Stimulated activated CD4-positive, alpha-beta T cell treated with anti-CD3 and anti-CD28 coated beads, Interleukin-12 subunit alpha, Interleukin-12 subunit beta, amount 100 ng/mL, for 48 hours (primary cell): Measurements from ENCODE around the gene KCNMA1.

Source experiments
- DNase-seq, 3 donors: peaks; one replicate each; pipeline ENCODE4 v3.0.0-alpha.2; 2020; ENCODE audit warnings: low read depth in 2 of 3, low spot score in 1 of 3

KCNMA1 gene

DNA sequence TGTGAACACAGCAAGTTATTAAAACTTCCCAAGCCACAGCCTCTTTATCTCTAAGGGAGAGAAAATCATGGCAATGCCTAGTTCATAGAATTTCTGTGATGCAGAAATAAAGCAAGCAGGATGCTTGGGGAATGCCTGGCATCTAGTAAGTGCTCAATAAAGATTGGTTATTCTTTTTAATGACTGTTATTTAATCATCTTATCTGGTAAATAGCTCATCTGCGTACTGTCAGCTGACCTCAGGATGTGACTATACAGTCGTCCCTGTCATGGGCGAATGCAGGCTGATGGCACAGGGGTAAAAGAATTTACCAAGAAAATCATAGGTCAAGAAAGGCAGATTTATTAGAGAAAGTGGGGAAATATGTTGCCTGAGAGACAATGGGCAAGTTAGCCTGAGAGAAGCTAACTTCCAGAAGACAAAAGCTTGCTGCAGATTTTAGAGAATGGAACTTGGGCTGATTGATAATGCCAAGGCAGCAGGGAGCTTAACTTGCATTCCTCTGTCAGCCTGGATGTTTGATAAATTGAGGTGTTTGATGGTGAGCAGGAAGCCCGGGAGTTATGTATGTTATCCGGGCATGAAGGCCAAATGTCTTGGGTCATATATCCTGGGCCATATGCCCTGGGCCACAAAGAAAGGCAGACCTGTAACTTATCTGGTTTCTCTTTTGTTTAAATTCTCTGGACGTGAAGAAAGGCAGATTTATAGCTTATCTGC, 126.0 kb downstream of the KCNMA1 start:
- DNase-seq, result no peak

DNA sequence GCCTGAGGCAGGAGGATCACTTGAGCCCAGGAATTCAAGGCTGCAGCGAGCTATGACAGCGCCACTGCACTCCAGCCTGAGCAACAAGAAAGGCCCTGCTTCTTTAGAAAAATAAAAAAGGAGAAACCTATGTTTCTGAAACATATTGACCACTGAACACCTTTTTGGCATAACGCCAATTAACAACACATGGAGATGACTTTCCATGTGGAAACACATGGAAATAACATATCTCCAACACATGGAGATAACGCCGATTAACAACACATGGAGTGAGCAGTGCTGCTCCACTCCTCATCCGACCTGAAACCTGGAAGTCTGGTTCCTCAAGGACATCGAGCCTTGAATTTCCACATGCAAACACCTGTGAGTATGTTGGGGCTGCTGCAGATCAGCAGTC, 126.9 kb downstream of the KCNMA1 start:
- no peak for DNase-seq

DNA sequence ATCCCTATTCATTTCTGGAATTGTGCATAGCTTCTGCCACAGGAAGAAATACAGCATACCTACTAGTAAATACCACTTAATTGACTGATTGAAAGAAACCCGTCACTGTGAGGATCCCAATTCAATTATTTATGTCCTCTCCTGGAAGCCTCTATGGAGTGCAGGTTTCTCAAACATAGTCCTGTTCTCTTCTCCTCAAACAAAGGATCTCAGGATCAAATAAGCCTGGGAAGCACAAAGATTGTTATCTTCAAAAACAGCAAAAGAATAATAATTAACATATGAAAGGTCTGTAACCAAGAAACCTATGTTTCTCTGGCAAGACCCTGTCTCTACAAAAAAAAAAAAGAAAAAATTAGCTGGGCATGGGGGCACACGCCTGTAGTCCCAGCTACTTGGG, 127.3 kb downstream of the KCNMA1 start:
- DNase-seq, result no peak

DNA sequence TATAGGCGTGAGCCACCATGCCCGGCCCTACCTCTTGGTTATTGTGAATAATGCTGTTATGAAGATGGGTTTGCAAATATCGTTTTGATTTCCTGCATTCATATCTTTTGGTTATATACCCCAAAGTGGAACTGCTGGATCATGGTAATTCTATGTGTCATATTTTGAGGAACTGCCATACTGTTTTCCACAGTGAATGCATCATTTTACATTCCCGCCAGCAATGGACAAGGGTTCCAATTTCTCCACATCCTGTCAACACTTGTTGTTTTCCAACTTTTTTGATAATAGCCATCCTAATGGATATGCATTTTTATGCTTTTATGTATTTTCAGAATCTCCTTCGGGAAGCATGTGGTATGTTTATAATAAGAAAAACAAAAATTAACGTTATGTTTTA, 128.2 kb downstream of the KCNMA1 start:
- DNase-seq, result no peak

DNA sequence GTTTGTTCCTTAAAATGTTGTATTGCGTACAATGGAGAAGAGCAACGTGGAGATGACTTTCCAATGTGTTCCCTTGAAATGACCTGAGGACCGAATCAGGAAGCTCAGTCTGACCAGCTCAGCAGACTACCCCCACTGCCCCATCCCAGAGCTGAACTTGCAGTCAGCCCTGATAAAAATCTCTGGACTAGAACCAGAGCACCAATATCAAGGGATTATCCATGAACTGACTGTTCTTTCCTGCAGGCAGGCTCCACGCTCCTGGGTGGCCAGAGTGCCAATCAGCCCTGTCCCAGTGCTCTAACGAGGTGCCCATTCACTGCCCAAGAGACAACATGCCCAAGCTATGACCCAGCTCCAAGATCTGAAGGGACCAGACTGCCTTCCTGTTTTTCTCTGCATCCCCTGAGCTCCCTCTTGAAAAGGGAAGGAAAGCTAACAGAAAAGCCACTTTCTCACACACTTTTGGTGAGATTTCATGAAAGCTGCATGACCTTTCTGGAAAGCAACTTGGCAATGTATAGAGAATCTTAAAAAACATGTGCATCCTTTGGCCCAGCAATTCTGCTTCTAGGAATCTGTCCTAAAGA, 130.2 kb downstream of the KCNMA1 start:
- no peak for DNase-seq

DNA sequence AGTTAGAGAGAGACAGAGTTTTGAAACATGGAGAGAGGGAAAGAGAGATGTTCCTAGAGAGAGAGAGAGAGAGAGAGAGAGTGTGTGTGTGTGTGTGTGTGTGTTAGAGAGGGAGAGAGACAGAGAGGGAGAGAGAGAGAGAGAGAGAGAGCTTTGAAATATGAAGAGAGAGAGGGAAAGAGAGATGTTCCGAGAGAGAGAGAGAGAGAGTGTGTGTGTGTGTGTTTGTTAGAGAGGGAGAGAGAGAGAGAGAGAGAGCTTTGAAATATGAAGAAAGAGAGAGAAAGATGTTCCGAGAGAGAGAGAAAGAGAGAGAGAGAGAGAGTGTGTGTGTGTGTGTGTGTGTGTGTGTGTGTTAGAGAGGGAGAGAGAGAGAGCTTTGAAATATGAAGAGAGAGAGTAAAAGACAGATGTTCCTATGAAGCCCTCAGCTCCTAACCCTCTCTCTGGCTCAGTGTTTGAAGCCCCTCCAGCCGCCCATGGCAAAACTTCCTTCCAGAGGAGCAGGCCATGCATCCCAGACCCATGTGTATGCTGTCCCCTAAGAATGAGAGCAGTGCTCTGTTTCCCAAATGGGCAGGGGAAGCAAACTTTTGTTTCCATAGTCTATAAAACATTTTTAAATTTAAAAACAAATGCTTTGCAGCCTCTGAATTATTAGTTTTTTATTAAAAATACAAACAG, 130.9 kb downstream of the KCNMA1 start:
- DNase-seq, result no peak

DNA sequence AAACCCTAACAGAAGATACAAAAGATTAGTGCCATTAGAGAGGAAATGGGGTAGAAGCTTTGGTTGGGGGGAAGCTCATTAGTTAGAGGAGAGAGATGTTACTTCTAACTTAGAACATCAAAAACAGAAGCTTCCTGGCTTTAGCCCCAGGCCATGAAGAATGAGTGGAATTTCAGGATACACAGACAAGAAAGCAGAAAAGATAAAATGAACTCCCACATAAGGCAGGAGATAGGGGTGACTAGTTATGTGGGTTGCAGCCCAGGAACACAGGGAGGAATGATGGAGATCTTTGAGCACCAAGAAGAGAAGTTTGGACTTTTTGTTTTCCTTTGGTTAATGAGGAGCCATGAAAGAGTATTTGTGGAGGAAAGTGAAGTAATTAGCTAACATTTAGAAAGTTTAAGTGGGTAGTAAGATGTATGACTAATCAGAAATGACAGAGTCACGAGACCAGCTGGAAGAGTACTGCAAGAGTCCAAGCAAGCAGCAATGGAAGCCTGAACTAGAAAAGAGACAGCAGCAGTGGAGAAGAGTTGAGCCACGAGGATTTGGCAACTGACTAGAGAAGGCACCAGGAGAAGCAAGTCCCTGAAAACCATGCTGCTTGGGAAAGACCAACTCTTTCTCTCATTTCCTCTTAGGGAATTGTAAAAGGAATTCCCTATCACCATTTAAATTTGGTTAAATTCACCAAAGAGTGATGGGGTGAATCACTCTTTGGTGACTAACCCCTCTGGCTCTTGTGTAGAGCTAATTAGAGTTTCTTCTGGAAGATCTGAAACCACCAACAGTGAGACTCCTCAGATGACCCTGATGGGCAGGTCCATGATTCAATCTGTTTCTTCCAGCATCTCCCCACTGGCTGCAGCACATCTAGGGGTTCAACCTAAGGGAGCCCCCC, 131.9 kb downstream of the KCNMA1 start:
- no peak for DNase-seq

DNA sequence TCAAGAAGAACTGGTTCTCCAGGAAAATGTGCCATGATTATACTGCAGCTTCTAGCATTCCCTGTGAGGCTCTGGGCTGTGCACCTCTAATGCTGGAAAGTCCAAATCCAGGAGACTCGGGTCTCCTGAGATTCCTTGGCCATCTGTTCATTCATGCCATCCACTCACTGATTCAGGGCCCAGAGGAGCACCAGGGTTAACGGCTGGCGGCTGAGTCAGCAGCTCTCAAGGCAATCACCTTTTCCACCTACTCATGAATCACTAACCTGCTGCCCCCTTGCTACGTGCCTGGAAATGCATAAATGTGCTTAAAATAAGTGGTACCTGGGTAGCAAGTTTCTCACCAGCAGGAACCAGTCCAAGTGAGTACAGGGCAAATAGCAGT, 132.7 kb downstream of the KCNMA1 start:
- DNase-seq, result no peak

DNA sequence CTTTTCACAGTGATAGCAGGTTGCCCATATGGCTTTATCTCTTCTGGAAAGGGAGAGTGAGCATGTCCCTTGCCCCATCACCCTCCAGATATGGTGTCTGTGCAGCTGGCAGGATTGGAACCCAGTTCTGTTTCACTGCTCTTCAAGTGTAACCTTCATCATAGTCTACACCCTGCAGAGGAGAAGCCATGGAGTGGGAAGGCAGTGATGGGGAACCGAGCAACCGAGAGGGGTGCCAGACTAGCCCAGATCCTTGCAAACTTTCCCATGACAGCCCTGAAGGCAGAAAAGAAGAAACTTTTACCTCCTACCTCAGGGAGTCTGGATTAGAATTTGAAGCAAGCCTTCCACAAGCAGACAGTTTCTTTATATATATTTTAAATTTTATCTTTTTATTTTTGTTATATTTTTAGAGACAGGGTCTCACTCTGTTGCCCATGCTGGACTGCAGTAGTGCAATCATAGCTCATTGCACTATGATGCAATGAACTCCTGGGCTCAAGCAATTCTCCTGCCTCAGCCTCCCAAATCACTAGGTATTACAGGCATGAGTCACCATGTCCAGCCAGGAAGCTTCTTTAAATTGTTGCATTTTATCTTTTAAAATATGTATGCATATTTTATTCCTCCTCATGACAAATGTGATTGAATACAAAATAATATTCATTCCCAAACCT, 133.3 kb downstream of the KCNMA1 start:
- no peak for DNase-seq

DNA sequence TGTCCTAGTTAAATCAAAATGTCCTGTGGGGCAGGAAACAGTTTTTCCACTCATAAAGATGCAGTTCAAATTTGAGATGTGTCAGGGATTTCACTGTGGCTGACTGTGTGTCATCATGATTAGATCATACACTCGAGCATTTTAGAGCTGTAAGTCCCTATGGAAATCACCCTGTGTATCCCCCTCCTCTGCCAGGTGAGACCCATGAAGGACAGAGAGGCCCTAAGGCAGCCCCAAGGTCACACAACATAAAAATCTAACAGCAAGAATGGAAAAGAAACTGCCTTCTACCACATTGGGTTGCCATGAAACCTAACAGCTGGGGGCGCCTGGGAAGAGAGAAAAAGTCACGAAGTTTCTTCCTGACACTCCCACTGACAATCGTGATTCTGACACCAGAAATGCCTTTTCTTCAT, 135.8 kb downstream of the KCNMA1 start:
- no peak for DNase-seq

DNA sequence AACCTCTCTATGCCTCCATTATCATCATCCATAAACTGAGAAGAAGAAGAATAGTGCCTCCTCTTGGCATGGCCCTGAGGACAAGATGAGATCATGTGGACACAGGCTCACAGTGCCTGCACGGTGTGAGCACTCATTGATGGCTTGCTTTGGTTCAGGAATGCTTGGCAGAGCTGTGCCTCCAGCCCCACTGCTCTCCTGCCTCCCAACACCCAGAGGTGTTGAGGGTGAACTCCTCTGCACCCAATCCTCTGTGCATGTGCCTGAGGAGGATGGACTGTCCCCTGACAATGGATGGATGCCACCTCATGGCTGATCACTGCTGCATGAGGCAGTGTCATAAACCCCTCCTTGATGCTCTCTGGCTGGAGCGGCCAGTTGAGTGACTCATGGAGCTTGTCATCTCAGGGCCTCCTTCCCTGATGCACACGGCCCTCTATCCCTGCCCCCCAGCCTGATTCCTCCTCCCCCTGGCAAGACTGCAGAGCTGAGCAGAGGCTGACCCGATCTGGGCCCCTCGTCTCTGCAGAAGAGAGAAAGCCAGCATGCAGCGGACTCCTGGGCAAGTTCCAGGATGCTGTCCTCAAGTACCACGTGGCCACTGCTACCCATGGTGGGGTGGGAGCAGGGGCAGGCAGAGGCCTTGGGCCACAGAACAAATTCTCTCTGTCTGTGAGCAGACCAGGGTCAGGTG, 136.3 kb downstream of the KCNMA1 start:
- no peak for DNase-seq

DNA sequence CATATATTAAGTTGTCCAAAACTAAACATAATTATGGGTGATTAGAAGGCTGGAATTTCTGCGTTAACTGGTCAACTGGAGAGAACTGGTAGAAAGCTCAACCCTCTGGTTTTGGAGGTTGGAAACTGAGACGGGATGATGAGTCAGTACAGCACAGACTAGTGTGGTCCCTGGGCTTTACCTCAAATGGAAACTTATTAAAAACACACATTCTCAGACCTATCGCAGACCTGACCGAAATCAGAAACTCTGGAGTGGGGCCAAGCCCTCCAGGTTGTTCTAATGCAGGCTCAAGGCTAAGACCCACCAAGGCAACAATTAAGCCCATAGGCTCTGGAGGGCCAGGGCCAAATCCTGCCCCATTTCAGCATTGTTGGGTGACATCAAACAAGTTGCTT, 136.9 kb downstream of the KCNMA1 start:
- DNase-seq, result peak in 1 of 3 donors; percentile 5

DNA sequence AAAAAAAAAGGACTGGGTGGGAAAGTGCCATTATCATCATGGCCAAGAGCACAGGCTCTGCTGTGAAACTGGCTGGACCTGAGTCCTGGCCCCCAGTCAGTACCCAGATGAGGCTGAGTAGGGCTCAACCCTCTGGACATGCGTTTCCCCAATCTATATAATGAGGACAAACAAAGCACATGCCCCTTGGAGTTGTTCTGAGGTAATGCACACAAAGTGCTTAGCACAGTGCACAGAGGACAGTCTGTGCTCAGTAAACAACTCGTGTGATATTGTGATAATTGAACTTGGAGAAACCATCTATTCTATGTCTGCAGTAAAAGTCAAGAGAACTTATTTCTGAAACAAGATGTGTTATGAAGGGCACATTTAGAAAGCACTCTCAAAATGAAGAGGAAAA, 138.8 kb downstream of the KCNMA1 start:
- DNase-seq, result no peak

DNA sequence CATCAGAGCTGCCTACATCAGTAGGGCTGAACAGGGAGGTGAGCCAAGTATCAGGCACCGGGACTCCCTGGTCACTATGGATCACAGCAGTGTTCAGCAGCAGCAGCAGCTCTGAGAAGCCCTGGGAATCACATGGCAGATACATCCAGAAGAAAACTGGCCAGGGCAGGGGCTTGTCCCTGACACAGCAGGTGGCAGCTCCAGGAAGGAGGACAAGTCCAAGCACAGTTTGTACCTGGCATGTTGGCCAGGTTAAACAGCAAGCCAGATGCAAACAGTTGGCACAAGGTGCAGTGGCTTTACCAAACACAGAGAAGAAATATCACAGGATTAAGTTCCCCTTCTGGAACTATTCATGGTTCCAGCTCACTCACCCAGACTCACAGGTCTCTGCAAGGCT, 139.4 kb downstream of the KCNMA1 start:
- no peak for DNase-seq

DNA sequence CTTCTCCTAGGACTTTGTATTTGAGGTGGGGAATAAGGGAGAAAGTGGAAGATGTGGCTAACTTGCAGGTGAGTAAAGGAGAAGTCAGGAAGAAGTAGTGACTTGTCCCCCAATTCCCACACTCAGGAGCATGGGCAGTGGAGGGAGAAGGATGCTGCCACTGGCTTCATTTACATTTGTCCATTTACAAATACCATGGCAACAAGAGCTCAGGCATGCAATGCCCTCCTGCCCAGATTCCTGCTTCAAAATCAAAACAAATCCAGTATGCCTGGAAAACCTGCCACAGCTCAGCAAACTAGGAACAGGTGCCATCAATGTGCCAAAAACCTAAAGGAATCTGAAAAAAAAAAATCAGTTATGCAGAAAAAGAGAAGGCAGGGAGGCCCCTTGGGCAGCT, 139.9 kb downstream of the KCNMA1 start:
- DNase-seq, result no peak

DNA sequence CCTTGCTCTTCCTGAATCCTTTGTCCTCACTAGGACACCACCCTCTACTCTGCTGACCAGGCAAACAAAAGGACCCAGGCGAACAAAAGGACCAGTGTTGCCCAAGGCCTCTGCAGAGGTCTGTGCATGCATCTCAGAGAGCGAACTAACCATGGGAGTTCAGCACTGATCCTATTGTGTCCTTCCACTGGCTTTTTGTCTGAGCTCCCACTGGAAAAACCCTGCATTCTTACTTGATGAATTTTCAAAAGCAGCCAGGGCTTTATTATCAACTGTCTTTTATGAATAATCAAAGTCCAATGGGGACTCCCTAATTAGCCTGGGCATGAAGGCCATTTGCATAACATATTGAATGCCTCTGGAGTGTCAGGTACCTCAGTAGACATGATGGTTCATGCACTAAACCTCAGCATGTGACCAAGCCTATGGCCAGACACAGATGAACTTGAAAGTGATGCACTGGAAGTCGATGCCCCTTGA, 140.6 kb downstream of the KCNMA1 start:
- DNase-seq, result no peak

DNA sequence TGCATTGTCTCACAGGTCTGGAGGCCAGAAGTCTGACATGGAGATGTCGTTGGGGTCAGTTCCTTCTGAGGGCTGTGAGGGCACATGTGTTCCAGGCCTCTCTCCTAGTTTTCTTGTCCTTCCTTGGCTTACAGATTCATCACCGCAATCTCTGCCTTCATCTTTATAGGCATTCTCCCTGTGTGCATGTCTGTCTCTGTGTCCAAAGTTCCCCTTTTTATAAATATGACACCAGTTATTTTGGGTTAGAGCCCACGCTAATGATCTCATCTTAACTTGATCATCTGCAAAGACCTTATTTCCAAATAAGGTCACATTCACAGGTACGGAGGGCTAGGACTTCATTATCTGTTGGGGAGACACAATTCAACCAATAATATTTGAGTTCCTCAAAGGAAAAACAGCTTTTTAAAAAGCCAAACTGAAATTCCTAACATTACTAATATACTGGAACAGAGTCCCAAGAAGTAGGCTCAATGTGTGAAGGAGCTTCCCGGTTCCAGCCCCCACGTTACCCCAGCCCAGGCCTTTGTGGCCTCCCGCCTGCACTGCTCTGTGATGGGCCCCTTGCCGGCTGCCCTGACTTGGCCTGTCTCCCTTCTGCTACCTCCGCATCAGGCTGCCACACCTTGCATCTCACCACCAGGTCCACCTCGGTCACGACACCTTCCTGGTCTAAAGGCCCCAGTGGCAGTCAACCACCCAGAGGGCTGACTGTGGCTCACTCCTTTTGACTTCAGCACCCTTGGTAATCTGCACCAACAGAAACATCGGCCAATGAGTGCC, 142.7 kb downstream of the KCNMA1 start:
- no peak for DNase-seq

DNA sequence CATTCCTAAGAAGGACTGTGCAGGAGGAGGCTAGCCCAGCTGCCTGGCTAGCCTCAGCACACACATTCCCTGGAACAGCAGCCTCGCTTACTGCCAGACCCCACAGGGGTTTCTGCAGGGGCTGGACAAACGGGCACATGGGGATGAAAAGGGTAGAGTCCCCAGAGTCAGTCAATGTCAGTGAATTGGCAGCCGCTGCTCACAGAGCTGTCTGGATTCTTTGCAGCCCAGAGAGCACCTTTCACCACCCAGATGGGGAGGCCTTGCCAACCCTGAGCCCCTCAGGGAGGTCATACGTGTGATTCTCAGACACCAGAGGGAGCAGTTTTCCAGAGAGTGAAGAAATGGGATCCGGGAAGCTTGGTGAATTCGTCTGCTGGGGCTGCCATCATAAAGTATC, 143.3 kb downstream of the KCNMA1 start:
- no peak for DNase-seq

DNA sequence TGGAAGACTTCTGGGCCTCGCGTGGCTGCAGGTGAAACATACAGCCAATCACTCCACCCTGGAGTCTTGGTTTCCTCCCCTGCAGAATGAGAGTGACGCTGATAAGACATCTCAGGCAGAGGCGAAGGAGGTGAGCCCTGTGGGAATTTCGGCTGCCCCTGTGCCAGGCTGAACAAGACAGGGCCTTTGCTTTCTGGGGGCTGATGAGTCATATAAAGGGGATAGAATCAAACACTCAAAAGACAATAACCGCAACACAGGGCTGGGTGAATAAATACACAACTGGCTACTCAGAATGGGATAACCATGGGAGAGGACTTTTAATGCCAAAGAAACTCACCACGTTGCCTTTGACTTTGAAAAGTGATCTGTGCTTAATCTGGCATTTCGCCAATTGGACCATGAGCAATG, 143.8 kb downstream of the KCNMA1 start:
- no peak for DNase-seq
